H1 (cell line): ENCODE measurements around the gene SLC22A15. TPM values are rescaled to one million over a fixed set of nuclear protein-coding genes. Genes with fewer than 3 reads are reported as not detected.

Experiments
- CTCF ChIA-PET: fragments of 300-600 bp; sonication (Branson Sonifier 250); formaldehyde crosslinking; loops from one replicate; lab custom pipeline; 2021; ENCODE audit not compliant: partially characterized antibody; lab: Charles Lee
- POLR2A ChIA-PET: fragments of 300-600 bp; sonication (Branson Sonifier 250); formaldehyde crosslinking; loops from one replicate; lab custom pipeline; 2021; ENCODE audit warnings: inconsistent platforms; ENCODE audit not compliant: partially characterized antibody; lab: Charles Lee
- DNase-seq, 2 experiments: peaks; one replicate each; pipeline versions ENCODE4 v3.0.0 to v3.0.0-alpha.2; 2010 to 2022; ENCODE audit warnings: low spot score in 2 of 2, low read depth in 1 of 2, mixed read lengths in 1 of 2
- FAIRE-seq: peaks from 2 replicates; lab custom pipeline; 2011; peaks lifted over from hg19 to GRCh38; lab: Jason Lieb, UNC
- H2AFZ ChIP-seq: 2 replicates; pipeline ENCODE4 v1.8.1; 2012; ENCODE audit warnings: low read length, inconsistent platforms
- H2AK5ac ChIP-seq: 2 replicates; pipeline ENCODE4 v1.6.1; 2013; ENCODE audit warnings: low read depth, low read length
- H2BK120ac ChIP-seq: replicated peaks from 2 replicates; pipeline ENCODE3; 2013; ENCODE audit warnings: low read depth, low read length, inconsistent platforms
- H2BK12ac ChIP-seq: 2 replicates; pipeline ENCODE4 v1.6.1; 2013; ENCODE audit warnings: low read depth, low read length
- H2BK15ac ChIP-seq: 2 replicates; pipeline ENCODE4 v1.6.1; 2013; ENCODE audit warnings: low read length
- H2BK20ac ChIP-seq: 2 replicates; pipeline ENCODE4 v1.6.1; 2013; ENCODE audit warnings: low read length
- H2BK5ac ChIP-seq: 2 replicates; pipeline ENCODE4 v1.6.1; 2013; ENCODE audit warnings: low read depth, low read length
- H3K14ac ChIP-seq: 2 replicates; pipeline ENCODE4 v1.6.1; 2013; ENCODE audit warnings: inconsistent platforms; ENCODE audit not compliant: insufficient read length
- H3K18ac ChIP-seq: 2 replicates; pipeline ENCODE4 v1.6.1; 2013; ENCODE audit warnings: low read length; ENCODE audit errors: extremely low read depth
- H3K23ac ChIP-seq: 2 replicates; pipeline ENCODE4 v1.6.1; 2013; ENCODE audit warnings: inconsistent platforms; ENCODE audit not compliant: insufficient read length
- H3K23me2 ChIP-seq: 2 replicates; pipeline ENCODE4 v1.6.1; 2013; ENCODE audit warnings: low read depth, low read length
- H3K27ac ChIP-seq: 2 replicates; pipeline ENCODE4 v1.6.1; 2011; ENCODE audit warnings: low read depth, low read length, inconsistent platforms
- H3K27me3 ChIP-seq, 4 experiments: replicated peaks in 1 of 4; 1 replicate in 1 of 4; 2 replicates in 3 of 4; pipeline versions ENCODE4 v1.6.1 to v1.8.1; 2011 to 2013; ENCODE audit warnings: low read length in 3 of 4, mild to moderate bottlenecking in 3 of 4, inconsistent platforms in 2 of 4, mixed read lengths in 2 of 4, moderate library complexity in 1 of 4; ENCODE audit not compliant: control insufficient read depth in 3 of 4, insufficient read depth in 3 of 4; ENCODE audit errors: extremely low read depth in 1 of 4
- H3K36me3 ChIP-seq, 4 experiments: 2 replicates each; pipeline versions ENCODE4 v1.6.1 to v1.8.1; 2011 to 2013; ENCODE audit warnings: mild to moderate bottlenecking in 4 of 4, low read length in 3 of 4, moderate library complexity in 2 of 4, control low read depth in 1 of 4, inconsistent platforms in 1 of 4; ENCODE audit not compliant: insufficient read depth in 4 of 4, control insufficient read depth in 2 of 4
- H3K4ac ChIP-seq: replicated peaks from 2 replicates; pipeline ENCODE3; 2013; ENCODE audit warnings: low read length, low read depth, mixed read lengths, inconsistent platforms; ENCODE audit not compliant: insufficient read length
- H3K4me1 ChIP-seq, 4 experiments: replicated peaks in 1 of 4; 1 replicate in 1 of 4; 2 replicates in 3 of 4; pipeline versions ENCODE4 v1.6.1 to v1.8.1; 2011 to 2013; ENCODE audit warnings: low read length in 3 of 4, inconsistent platforms in 2 of 4, mixed read lengths in 1 of 4; ENCODE audit not compliant: insufficient read depth in 4 of 4, control insufficient read depth in 3 of 4
- H3K4me2 ChIP-seq, 2 experiments: 2 replicates each; pipeline versions ENCODE4 v1.6.1 to v1.8.1; 2011 to 2013; ENCODE audit warnings: low read depth in 2 of 2, low read length in 2 of 2, control low read depth in 1 of 2, inconsistent platforms in 1 of 2, mild to moderate bottlenecking in 1 of 2; ENCODE audit not compliant: insufficient read depth in 1 of 2
- H3K4me3 ChIP-seq, 4 experiments: fragments of 200-600, 300-600 bp in 1 of 4; sonication (generic), shearing (Covaris generic), sonication (Bioruptor Twin) in 1 of 4; 2 replicates each; pipeline versions ENCODE4 v1.5.1 to v1.8.1; 2011 to 2016; ENCODE audit warnings: low read length in 4 of 4, low read depth in 3 of 4, control low read depth in 2 of 4, inconsistent platforms in 2 of 4, mild to moderate bottlenecking in 2 of 4, mixed read lengths in 1 of 4, moderate library complexity in 1 of 4; ENCODE audit not compliant: insufficient read depth in 2 of 4; ENCODE audit errors: extremely low read depth in 1 of 4
- H3K56ac ChIP-seq: replicated peaks from 2 replicates; pipeline ENCODE3; 2013; ENCODE audit warnings: low read depth, mild to moderate bottlenecking, mixed read lengths, low read length, inconsistent platforms; ENCODE audit not compliant: insufficient read length
- H3K79me1 ChIP-seq: 2 replicates; pipeline ENCODE4 v1.6.1; 2013; ENCODE audit warnings: low read depth, low read length, control low read depth
- H3K79me2 ChIP-seq, 2 experiments: 2 replicates each; pipeline versions ENCODE4 v1.6.1 to v1.8.1; 2012 to 2013; ENCODE audit warnings: low read length in 2 of 2, mild to moderate bottlenecking in 2 of 2, inconsistent platforms in 1 of 2; ENCODE audit not compliant: insufficient read depth in 2 of 2, control insufficient read depth in 1 of 2
- H3K9ac ChIP-seq, 4 experiments: replicated peaks in 1 of 4; 1 replicate in 1 of 4; 2 replicates in 3 of 4; pipeline versions ENCODE4 v1.6.1 to v1.8.1; 2011 to 2013; ENCODE audit warnings: low read depth in 3 of 4, low read length in 3 of 4, control low read depth in 2 of 4, mild to moderate bottlenecking in 2 of 4, moderate library complexity in 2 of 4, inconsistent platforms in 1 of 4; ENCODE audit errors: extremely low read depth in 1 of 4
- H3K9me3 ChIP-seq, 2 experiments: 2 replicates each; pipeline versions ENCODE4 v1.6.1 to v1.8.1; 2012 to 2013; ENCODE audit warnings: mild to moderate bottlenecking in 2 of 2, moderate library complexity in 2 of 2, control low read depth in 1 of 2, inconsistent platforms in 1 of 2, low read depth in 1 of 2, low read length in 1 of 2, mixed read lengths in 1 of 2; ENCODE audit not compliant: insufficient read depth in 2 of 2
- H4K20me1 ChIP-seq, 2 experiments: replicated peaks in 1 of 2; 2 replicates each; pipeline versions ENCODE3 to v1.8.1; 2011 to 2013; ENCODE audit warnings: inconsistent platforms in 2 of 2, low read length in 2 of 2, mild to moderate bottlenecking in 1 of 2; ENCODE audit not compliant: insufficient read depth in 2 of 2, control insufficient read depth in 1 of 2
- H4K5ac ChIP-seq: 2 replicates; pipeline ENCODE4 v1.6.1; 2013; ENCODE audit warnings: low read length, low read depth, mixed read lengths, inconsistent platforms; ENCODE audit not compliant: insufficient read length
- H4K8ac ChIP-seq: 2 replicates; pipeline ENCODE4 v1.8.0; 2013; ENCODE audit warnings: mild to moderate bottlenecking, moderate library complexity, low read length, inconsistent platforms; ENCODE audit not compliant: insufficient read depth; ENCODE audit errors: extremely low read depth
- H4K91ac ChIP-seq: replicated peaks from 2 replicates; pipeline ENCODE3; 2013; ENCODE audit warnings: low read length, mixed read lengths, inconsistent platforms; ENCODE audit not compliant: insufficient read length
- ASH2L ChIP-seq: fragments of 200-600, 300-600 bp; sonication (generic); IDR thresholded peaks from one replicate; pipeline ENCODE4 v1.7.1; 2017; ENCODE audit warnings: low read length
- BACH1 ChIP-seq: IDR thresholded peaks from 2 replicates; pipeline ENCODE4 v1.6.1; 2012; ENCODE audit warnings: low read length, improper control_type of control experiment
- CBX5 ChIP-seq: fragments of 300-800, 300-1000 bp; sonication (generic); IDR thresholded peaks from 2 replicates; pipeline ENCODE4 v1.7.1; 2016; ENCODE audit warnings: antibody characterized with exemption, low read length, low read depth
- CHD2 ChIP-seq: IDR thresholded peaks from 2 replicates; pipeline ENCODE4 v1.6.1; 2012; ENCODE audit warnings: low read length, improper control_type of control experiment
- CTBP2 ChIP-seq: IDR thresholded peaks from 2 replicates; pipeline ENCODE4 v1.7.0; 2011; ENCODE audit warnings: borderline replicate concordance, mild to moderate bottlenecking, moderate library complexity, mixed read lengths, low read length; ENCODE audit not compliant: insufficient read depth, insufficient read length
- FOSL1 ChIP-seq: IDR thresholded peaks from 2 replicates; pipeline ENCODE4 v1.6.1; 2011; ENCODE audit warnings: mild to moderate bottlenecking, low read depth, low read length, moderate library complexity; ENCODE audit not compliant: insufficient read depth
- HDAC6 ChIP-seq: IDR thresholded peaks from one replicate; pipeline ENCODE4 v1.7.1; 2012; ENCODE audit warnings: low read depth, mild to moderate bottlenecking, inconsistent platforms, low read length, moderate library complexity
- POLR2A ChIP-seq, 2 experiments: IDR thresholded peaks; 1 replicate in 1 of 2; 2 replicates in 1 of 2; pipeline ENCODE4 v1.6.1; 2011; ENCODE audit warnings: low read depth in 2 of 2, low read length in 2 of 2, mild to moderate bottlenecking in 2 of 2; ENCODE audit errors: control extremely low read depth in 1 of 2
- RNF2 ChIP-seq: fragments of 200-900, 300-1000 bp; sonication (generic); IDR thresholded peaks from 2 replicates; pipeline ENCODE4 v1.7.1; 2016; ENCODE audit warnings: borderline replicate concordance, low read depth, mild to moderate bottlenecking, antibody characterized with exemption, low read length; ENCODE audit not compliant: poor library complexity, severe bottlenecking; ENCODE audit errors: missing control alignments
- SAP30 ChIP-seq: fragments of 300-600 bp; sonication (generic); IDR thresholded peaks from 2 replicates; pipeline ENCODE4 v1.7.1; 2012; ENCODE audit warnings: low read length, moderate library complexity, mild to moderate bottlenecking, inconsistent platforms; ENCODE audit not compliant: insufficient read depth, insufficient replicate concordance
- SP1 ChIP-seq: IDR thresholded peaks from 2 replicates; pipeline ENCODE4 v1.6.1; 2011; ENCODE audit warnings: low read depth, low read length
- SUZ12 ChIP-seq: fragments of 200-600 bp; sonication (generic); IDR thresholded peaks from 2 replicates; pipeline ENCODE4 v1.6.1; 2012; ENCODE audit warnings: mild to moderate bottlenecking, inconsistent platforms, low read length, moderate library complexity, mixed read lengths
- TBP ChIP-seq: IDR thresholded peaks from 2 replicates; pipeline ENCODE4 v1.6.1; 2011; ENCODE audit warnings: low read depth, low read length, improper control_type of control experiment
- TCF12 ChIP-seq: IDR thresholded peaks from 2 replicates; pipeline ENCODE4 v1.6.1; 2011; ENCODE audit warnings: low read depth, mild to moderate bottlenecking, low read length
- WGBS, 2 experiments: shearing (Covaris generic) in 1 of 2; methylation state at CpG; one replicate each; pipeline versions ENCODE4 v1.1.6 to v1.1.7; 2013 to 2015; ENCODE audit warnings: low lambda C conversion rate in 2 of 2, mixed read lengths in 2 of 2, inconsistent platforms in 1 of 2, low coverage in 1 of 2, missing lambda C conversion rate in 1 of 2; ENCODE audit not compliant: insufficient replicate concordance in 2 of 2, insufficient coverage in 1 of 2, insufficient read length in 1 of 2; ENCODE audit errors: extremely low coverage in 1 of 2, missing lambda C conversion rate in 1 of 2; 5-methylcytosine and 5-hydroxymethylcytosine counted together
- polyA plus RNA-seq, 7 experiments: library from polyadenylated mRNA; depleted of rRNA in 3 of 7; stranded (reverse) in 5 of 7; unstranded in 2 of 7; fragments of >200 nt in 5 of 7; fragments of 200-250 nt in 2 of 7; gene quantifications; 1 replicate in 5 of 7; 2 replicates in 1 of 7; 4 replicates in 1 of 7; pipeline versions ENCODE4 v1.2.1 to v1.2.3, GENCODE V29; 2011 to 2013; ENCODE audit warnings: missing spikeins in 2 of 7, mixed read lengths in 2 of 7
- total RNA-seq: library from RNA; stranded (reverse); fragmentation: NEBNext Ultra II Directional; extraction: Animal tissue kit (Norgen Biotek cat#: 25700); gene quantifications from 2 replicates; pipeline ENCODE4 v1.2.1, GENCODE V29; 2021
- TF ChIP-seq, protein P1 (sequence below): IDR thresholded peaks from 2 replicates; pipeline ENCODE4 v1.6.1; 2012; ENCODE audit warnings: inconsistent platforms

SLC22A15 gene
- total and polyA plus RNA-seq, 2 of the 8 experiments (the other 6 are each of a cell fraction or from before 2014, with no cell fraction given), result 3.2 to 3.3 TPM

DNA sequence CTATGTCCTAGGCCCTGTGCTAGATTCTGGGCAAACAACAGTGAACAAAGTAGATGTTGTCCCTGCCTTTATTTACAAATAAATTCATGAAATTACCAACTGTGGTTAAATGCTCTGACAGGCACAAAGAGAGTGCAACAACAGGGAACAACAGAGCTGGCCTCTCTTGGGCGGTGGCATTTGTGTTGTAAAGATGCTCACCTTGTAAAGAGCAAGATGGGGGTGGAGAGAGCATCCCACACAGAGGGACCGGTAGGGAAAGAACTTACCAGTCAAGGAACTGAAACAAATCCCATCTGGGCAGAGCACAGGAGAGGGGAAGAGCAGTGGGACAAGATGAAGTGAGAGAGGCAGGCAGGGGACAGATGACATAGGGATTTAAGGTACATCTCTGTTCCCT is 21.6 kb upstream of the SLC22A15 start:
- Histone ChIP-seq H4K20me1 (no peaks in the 10 kb centered on the region), H4K91ac (no peak overlapping the region), H3K18ac (no peak overlapping the region; the same call in 1 of the 2 replicates), H4K5ac (no peak overlapping the region), H4K8ac (no peak overlapping the region), H3K27me3 (no peaks in the 10 kb centered on the region), H3K79me2 (no peaks in the 10 kb centered on the region), H3K56ac (no peak overlapping the region), H3K79me1 (no peaks in the 10 kb centered on the region), H3K9me3 (no peaks in the 10 kb centered on the region), H2BK12ac (no peak overlapping the region), H3K4me2 (peak overlapping the region in 1 of 2 experiments; percentile 44; a peak in 1 of 4 replicates), H3K9ac (no peak overlapping the region), H2BK15ac (no peak overlapping the region), H3K4me3 (no peak overlapping the region), H3K4ac (no peak overlapping the region), H2AK5ac (no peak overlapping the region), H3K4me1 (peaks cover 2 to 8% (median 5%) of the 10 kb centered on the region in 4 experiments; a peak in 6 of 7 replicates), H3K23me2 (no peaks in the 10 kb centered on the region; the same call in 1 of the 2 replicates), H2BK5ac (no peak overlapping the region), H2AFZ (0 out of 2 replicates have a peak overlapping the region, but pooled peaks have one; percentile 12), H2BK20ac (no peak overlapping the region), H3K23ac (no peak overlapping the region), H3K27ac (no peak overlapping the region), H2BK120ac (no peak overlapping the region), H3K36me3 (no peaks in the 10 kb centered on the region), H3K14ac (no peak overlapping the region)
- POLR2A ChIA-PET, result no interaction called here
- CTCF ChIA-PET, result interaction anchor here (1.8 kb wide), 1 partner anchor 27 kb away, joined by 5 read pairs; no protein-coding TSS in a partner anchor
- DNase-seq (no peak), FAIRE-seq (no peak)
- 16% methylated on average over 2 of the region's 2 CpGs; no CpG with 5 or more reads in 1 of the 2 experiments for WGBS, 2 experiments
- TF ChIP-seq SAP30 (no peak), SUZ12 (no peak), TBP (no peak), FOSL1 (no peak), TCF12 (no peak), HDAC6 (no peak), RNF2 (no peak), CTBP2 (no peak), CBX5 (no peak), SP1 (no peak), BACH1 (no peak), POLR2A (IDR thresholded peaks at IDR 0.05; ENCODE audit: control extremely low read depth in 1 of 2, low read depth in 2 of 2, low read length in 2 of 2) (no peak), ASH2L (no peak), CHD2 (no peak)
- TF ChIP-seq, protein P1, sequence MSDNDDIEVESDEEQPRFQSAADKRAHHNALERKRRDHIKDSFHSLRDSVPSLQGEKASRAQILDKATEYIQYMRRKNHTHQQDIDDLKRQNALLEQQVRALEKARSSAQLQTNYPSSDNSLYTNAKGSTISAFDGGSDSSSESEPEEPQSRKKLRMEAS, result no peak
